ENCODE data around the gene IMMT.

GRCh38 chr2:86195055-86195807 lies at the start of gene IMMT:
- TF ChIP-seq, protein P1, sequence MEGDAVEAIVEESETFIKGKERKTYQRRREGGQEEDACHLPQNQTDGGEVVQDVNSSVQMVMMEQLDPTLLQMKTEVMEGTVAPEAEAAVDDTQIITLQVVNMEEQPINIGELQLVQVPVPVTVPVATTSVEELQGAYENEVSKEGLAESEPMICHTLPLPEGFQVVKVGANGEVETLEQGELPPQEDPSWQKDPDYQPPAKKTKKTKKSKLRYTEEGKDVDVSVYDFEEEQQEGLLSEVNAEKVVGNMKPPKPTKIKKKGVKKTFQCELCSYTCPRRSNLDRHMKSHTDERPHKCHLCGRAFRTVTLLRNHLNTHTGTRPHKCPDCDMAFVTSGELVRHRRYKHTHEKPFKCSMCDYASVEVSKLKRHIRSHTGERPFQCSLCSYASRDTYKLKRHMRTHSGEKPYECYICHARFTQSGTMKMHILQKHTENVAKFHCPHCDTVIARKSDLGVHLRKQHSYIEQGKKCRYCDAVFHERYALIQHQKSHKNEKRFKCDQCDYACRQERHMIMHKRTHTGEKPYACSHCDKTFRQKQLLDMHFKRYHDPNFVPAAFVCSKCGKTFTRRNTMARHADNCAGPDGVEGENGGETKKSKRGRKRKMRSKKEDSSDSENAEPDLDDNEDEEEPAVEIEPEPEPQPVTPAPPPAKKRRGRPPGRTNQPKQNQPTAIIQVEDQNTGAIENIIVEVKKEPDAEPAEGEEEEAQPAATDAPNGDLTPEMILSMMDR (IDR thresholded peaks at IDR 0.05; ENCODE audit: insufficient read depth, low read depth, low read length): no peak
- no peak for TF ChIP-seq EZH2 (IDR thresholded peaks at IDR 0.05; ENCODE audit: insufficient read depth, low read length)

All from astrocyte (in vitro differentiated cells and primary cell).